Activated CD4-positive, alpha-beta memory T cell treated with anti-CD3 and anti-CD28 coated beads, Interleukin-2, amount 10 ng/mL, durations not matched to agents 7 days and 5 days (primary cell): ENCODE measurements around the gene STIM2. TPM values are rescaled to one million over a fixed set of nuclear protein-coding genes. Genes with fewer than 3 reads are reported as not detected.
"Not testable (repeated sequence)": the region's sequence is repeated elsewhere in the genome, so short reads cannot be mapped to it uniquely, and the experiment has no call there.

Experiments
- CTCF ChIA-PET: fragments of 350-600 bp; sonication (Branson Sonifier 250); formaldehyde crosslinking; loops from one replicate; lab custom pipeline; 2021; ENCODE audit warnings: antibody characterized with exemption, inconsistent platforms; lab: Charles Lee
- POLR2A ChIA-PET: fragments of 350-600 bp; sonication (Branson Sonifier 250); formaldehyde crosslinking; loops from one replicate; lab custom pipeline; 2021; ENCODE audit warnings: antibody characterized with exemption; lab: Charles Lee
- DNase-seq: peaks from one replicate; pipeline ENCODE4 v3.0.0-alpha.2; 2020
- H3K27ac Mint-ChIP-seq: one replicate; pipeline ENCODE4 v1.8.0; 2021; ENCODE audit warnings: mild to moderate bottlenecking, mixed read lengths
- H3K27me3 Mint-ChIP-seq: one replicate; pipeline ENCODE4 v1.8.0; 2021; ENCODE audit warnings: mixed read lengths
- H3K36me3 Mint-ChIP-seq: one replicate; pipeline ENCODE4 v1.8.0; 2021; ENCODE audit warnings: low read depth, mixed read lengths
- H3K4me1 Mint-ChIP-seq: one replicate; pipeline ENCODE4 v1.8.0; 2021; ENCODE audit warnings: mixed read lengths
- H3K4me3 Mint-ChIP-seq: one replicate; pipeline ENCODE4 v1.8.0; 2021; ENCODE audit warnings: mild to moderate bottlenecking, mixed read lengths
- H3K9me3 Mint-ChIP-seq: one replicate; pipeline ENCODE4 v1.8.0; 2021; ENCODE audit warnings: mixed read lengths
- total RNA-seq, 2 experiments: library from RNA; stranded (reverse); gene quantifications; one replicate each; pipeline ENCODE4 v1.2.3, GENCODE V29; 2021

STIM2 gene
- total RNA-seq, 2 experiments from 2014 or later: 53.3 to 58.7 TPM

GRCh38 chr4:27018076-27018475, 157.4 kb downstream of the STIM2 start:
- Mint-ChIP-seq H3K9me3 (peaks cover 2% of the 10 kb centered on the region), H3K27ac (no peak overlapping the region), H3K4me3 (no peak overlapping the region), H3K36me3 (peaks cover 51% of the 10 kb centered on the region), H3K27me3 (no peaks in the 10 kb centered on the region), H3K4me1 (peaks cover 19% of the 10 kb centered on the region)
- no peak for DNase-seq
- ChIA-PET POLR2A (no interaction called here), CTCF (no interaction called here)

GRCh38 chr4:27018910-27019309, 158.3 kb downstream of the STIM2 start:
- DNase-seq: no peak
- POLR2A ChIA-PET: interaction anchor here (0.7 kb wide), 1 partner anchor 963 kb away, joined by 6 read pairs; no protein-coding TSS in a partner anchor
- Mint-ChIP-seq H3K4me1 (peaks cover 19% of the 10 kb centered on the region), H3K4me3 (no peak overlapping the region), H3K27ac (no peak overlapping the region), H3K36me3 (peaks cover 57% of the 10 kb centered on the region), H3K9me3 (peaks cover 2% of the 10 kb centered on the region), H3K27me3 (no peaks in the 10 kb centered on the region)
- CTCF ChIA-PET: no interaction called here

GRCh38 chr4:27019766-27020165, 159.1 kb downstream of the STIM2 start:
- ChIA-PET POLR2A (no interaction called here), CTCF (interaction anchor here (0.7 kb wide), 1 partner anchor 10 kb away, joined by 4 read pairs; no protein-coding TSS in a partner anchor)
- H3K9me3 Mint-ChIP-seq: peaks cover 2% of the 10 kb centered on the region
- H3K36me3 Mint-ChIP-seq: peaks cover 62% of the 10 kb centered on the region
- no peak overlapping the region for H3K27ac Mint-ChIP-seq
- H3K4me3 Mint-ChIP-seq: no peak overlapping the region
- H3K27me3 Mint-ChIP-seq: no peaks in the 10 kb centered on the region
- peaks cover 19% of the 10 kb centered on the region for H3K4me1 Mint-ChIP-seq
- no peak for DNase-seq

GRCh38 chr4:27020203-27020602, 159.6 kb downstream of the STIM2 start:
- Mint-ChIP-seq H3K27me3 (no peaks in the 10 kb centered on the region), H3K4me3 (no peak overlapping the region), H3K4me1 (peaks cover 17% of the 10 kb centered on the region), H3K27ac (no peak overlapping the region), H3K36me3 (peaks cover 61% of the 10 kb centered on the region), H3K9me3 (peaks cover 2% of the 10 kb centered on the region)
- CTCF ChIA-PET: interaction anchor here (1.1 kb wide), 1 partner anchor 10 kb away, joined by 3 read pairs; no protein-coding TSS in a partner anchor
- POLR2A ChIA-PET: no interaction called here
- no peak for DNase-seq

GRCh38 chr4:27020603-27021002, 160.0 kb downstream of the STIM2 start:
- H3K27ac Mint-ChIP-seq: no peak overlapping the region
- no peaks in the 10 kb centered on the region for H3K27me3 Mint-ChIP-seq
- ChIA-PET CTCF (interaction anchor here (1.1 kb wide), 1 partner anchor 11 kb away, joined by 3 read pairs; no protein-coding TSS in a partner anchor), POLR2A (no interaction called here)
- peaks cover 2% of the 10 kb centered on the region for H3K9me3 Mint-ChIP-seq
- DNase-seq: no peak
- H3K4me3 Mint-ChIP-seq: no peak overlapping the region
- peaks cover 17% of the 10 kb centered on the region for H3K4me1 Mint-ChIP-seq
- peaks cover 61% of the 10 kb centered on the region for H3K36me3 Mint-ChIP-seq

- no peak for DNase-seq
- Mint-ChIP-seq H3K4me3 (no peak overlapping the region), H3K27ac (no peak overlapping the region)
These were observed 162.3 kb downstream of the STIM2 start for GRCh38 chr4:27022963-27023362.

GRCh38 chr4:27023366-27023765, 162.7 kb downstream of the STIM2 start:
- ChIA-PET POLR2A (no interaction called here), CTCF (no interaction called here)
- Mint-ChIP-seq H3K27me3 (no peaks in the 10 kb centered on the region), H3K4me1 (peaks cover 3% of the 10 kb centered on the region), H3K27ac (no peak overlapping the region), H3K36me3 (peaks cover 45% of the 10 kb centered on the region), H3K4me3 (no peak overlapping the region), H3K9me3 (no peaks in the 10 kb centered on the region)
- DNase-seq: no peak

More at GRCh38 chr4:27022963-27023362, 162.3 kb downstream of the STIM2 start:
- CTCF ChIA-PET: no interaction called here
- POLR2A ChIA-PET: no interaction called here
- Mint-ChIP-seq H3K4me1 (peaks cover 7% of the 10 kb centered on the region), H3K27me3 (no peaks in the 10 kb centered on the region), H3K9me3 (no peaks in the 10 kb centered on the region), H3K36me3 (peaks cover 48% of the 10 kb centered on the region)

- Mint-ChIP-seq H3K27ac (no peak overlapping the region), H3K27me3 (no peaks in the 10 kb centered on the region), H3K4me3 (no peak overlapping the region), H3K36me3 (peaks cover 36% of the 10 kb centered on the region), H3K9me3 (no peaks in the 10 kb centered on the region), H3K4me1 (peaks cover 1% of the 10 kb centered on the region)
- ChIA-PET POLR2A (no interaction called here), CTCF (no interaction called here)
- no peak for DNase-seq
These were observed 164.2 kb downstream of the STIM2 start for GRCh38 chr4:27024805-27025204.

- ChIA-PET CTCF (no interaction called here), POLR2A (interaction anchor here (1.2 kb wide), 1 partner anchor 167 kb away, joined by 3 read pairs; the partner anchor contains the start of gene STIM2)
- DNase-seq: no peak
- Mint-ChIP-seq H3K36me3 (peaks cover 18% of the 10 kb centered on the region), H3K4me3 (no peak overlapping the region), H3K27ac (no peak overlapping the region), H3K4me1 (no peaks in the 10 kb centered on the region), H3K9me3 (no peaks in the 10 kb centered on the region), H3K27me3 (peaks cover 2% of the 10 kb centered on the region)
These were observed 166.8 kb downstream of the STIM2 start for GRCh38 chr4:27027428-27027827.

- H3K27me3 Mint-ChIP-seq: peaks cover 16% of the 10 kb centered on the region
- H3K4me3 Mint-ChIP-seq, H3K4me1 Mint-ChIP-seq, H3K36me3 Mint-ChIP-seq, H3K27ac Mint-ChIP-seq, H3K9me3 Mint-ChIP-seq, DNase-seq, POLR2A ChIA-PET: not testable (repeated sequence)
- CTCF ChIA-PET: interaction anchor here (0.6 kb wide), 1 partner anchor 67 kb away, joined by 4 read pairs; no protein-coding TSS in a partner anchor
These were observed 174.5 kb downstream of the STIM2 start for GRCh38 chr4:27035127-27035526.

GRCh38 chr4:27040356-27040755, 179.7 kb downstream of the STIM2 start:
- Mint-ChIP-seq H3K4me1 (peaks cover 9% of the 10 kb centered on the region), H3K27ac (no peak overlapping the region), H3K4me3 (no peak overlapping the region), H3K36me3 (no peaks in the 10 kb centered on the region), H3K9me3 (peaks cover 1% of the 10 kb centered on the region), H3K27me3 (peaks cover 21% of the 10 kb centered on the region)
- no peak for DNase-seq
- POLR2A ChIA-PET: no interaction called here
- CTCF ChIA-PET: no interaction called here

GRCh38 chr4:27042411-27042810, 181.8 kb downstream of the STIM2 start:
- CTCF ChIA-PET: no interaction called here

GRCh38 chr4:27043200-27043599, 182.6 kb downstream of the STIM2 start:
- H3K4me1 Mint-ChIP-seq: peaks cover 10% of the 10 kb centered on the region
- CTCF ChIA-PET: no interaction called here
- peaks cover 25% of the 10 kb centered on the region for H3K27me3 Mint-ChIP-seq
- no peak for DNase-seq
- peaks cover 1% of the 10 kb centered on the region for H3K9me3 Mint-ChIP-seq
- no peak overlapping the region for H3K27ac Mint-ChIP-seq
- H3K36me3 Mint-ChIP-seq: no peaks in the 10 kb centered on the region
- H3K4me3 Mint-ChIP-seq: no peak overlapping the region
- POLR2A ChIA-PET: no interaction called here

More at GRCh38 chr4:27042411-27042810, 181.8 kb downstream of the STIM2 start:
- H3K9me3 Mint-ChIP-seq: peaks cover 1% of the 10 kb centered on the region
- no peaks in the 10 kb centered on the region for H3K36me3 Mint-ChIP-seq
- H3K4me1 Mint-ChIP-seq: peaks cover 9% of the 10 kb centered on the region
- no peak for DNase-seq
- POLR2A ChIA-PET: no interaction called here
- H3K27me3 Mint-ChIP-seq: peaks cover 28% of the 10 kb centered on the region
- H3K27ac Mint-ChIP-seq: no peak overlapping the region
- no peak overlapping the region for H3K4me3 Mint-ChIP-seq

- CTCF ChIA-PET: interaction anchor here (1.2 to 1.5 kb wide), 2 partner anchors 8 to 38 kb away, joined by 3 read pairs; no protein-coding TSS in a partner anchor
- no peak for DNase-seq
These were observed 186.2 kb downstream of the STIM2 start for GRCh38 chr4:27046851-27047250.

More at GRCh38 chr4:27046851-27047250, 186.2 kb downstream of the STIM2 start:
- POLR2A ChIA-PET: no interaction called here
- Mint-ChIP-seq H3K4me3 (no peak overlapping the region), H3K27me3 (peaks cover 33% of the 10 kb centered on the region), H3K9me3 (no peaks in the 10 kb centered on the region), H3K4me1 (peaks cover 4% of the 10 kb centered on the region), H3K36me3 (no peaks in the 10 kb centered on the region), H3K27ac (no peak overlapping the region)
